GM12873 (cell line): ENCODE measurements around the gene CD300LG.

ENCODE experiments used
- TF ChIP-seq, protein P1 (sequence below): IDR thresholded peaks from 2 replicates; pipeline ENCODE4 v1.5.1; 2012; ENCODE audit warnings: low read depth, mild to moderate bottlenecking, moderate library complexity, low read length, control low read depth; ENCODE audit not compliant: insufficient read depth; ENCODE audit errors: missing control alignments

The CD300LG gene, protein sequence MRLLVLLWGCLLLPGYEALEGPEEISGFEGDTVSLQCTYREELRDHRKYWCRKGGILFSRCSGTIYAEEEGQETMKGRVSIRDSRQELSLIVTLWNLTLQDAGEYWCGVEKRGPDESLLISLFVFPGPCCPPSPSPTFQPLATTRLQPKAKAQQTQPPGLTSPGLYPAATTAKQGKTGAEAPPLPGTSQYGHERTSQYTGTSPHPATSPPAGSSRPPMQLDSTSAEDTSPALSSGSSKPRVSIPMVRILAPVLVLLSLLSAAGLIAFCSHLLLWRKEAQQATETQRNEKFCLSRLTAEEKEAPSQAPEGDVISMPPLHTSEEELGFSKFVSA

GRCh38 chr17:43846963-43847371 is at the start of gene CD300LG:
TSS of gene CD300LG (plus strand) at chr17:43847176. CDS start at chr17:43847217, 41 bp downstream.
- TF ChIP-seq, protein P1, sequence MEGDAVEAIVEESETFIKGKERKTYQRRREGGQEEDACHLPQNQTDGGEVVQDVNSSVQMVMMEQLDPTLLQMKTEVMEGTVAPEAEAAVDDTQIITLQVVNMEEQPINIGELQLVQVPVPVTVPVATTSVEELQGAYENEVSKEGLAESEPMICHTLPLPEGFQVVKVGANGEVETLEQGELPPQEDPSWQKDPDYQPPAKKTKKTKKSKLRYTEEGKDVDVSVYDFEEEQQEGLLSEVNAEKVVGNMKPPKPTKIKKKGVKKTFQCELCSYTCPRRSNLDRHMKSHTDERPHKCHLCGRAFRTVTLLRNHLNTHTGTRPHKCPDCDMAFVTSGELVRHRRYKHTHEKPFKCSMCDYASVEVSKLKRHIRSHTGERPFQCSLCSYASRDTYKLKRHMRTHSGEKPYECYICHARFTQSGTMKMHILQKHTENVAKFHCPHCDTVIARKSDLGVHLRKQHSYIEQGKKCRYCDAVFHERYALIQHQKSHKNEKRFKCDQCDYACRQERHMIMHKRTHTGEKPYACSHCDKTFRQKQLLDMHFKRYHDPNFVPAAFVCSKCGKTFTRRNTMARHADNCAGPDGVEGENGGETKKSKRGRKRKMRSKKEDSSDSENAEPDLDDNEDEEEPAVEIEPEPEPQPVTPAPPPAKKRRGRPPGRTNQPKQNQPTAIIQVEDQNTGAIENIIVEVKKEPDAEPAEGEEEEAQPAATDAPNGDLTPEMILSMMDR, result no peak

GRCh38 chr17:43799047-43799446 is 47.9 kb upstream of the CD300LG start:
- TF ChIP-seq, protein P1, result no peak

DNA sequence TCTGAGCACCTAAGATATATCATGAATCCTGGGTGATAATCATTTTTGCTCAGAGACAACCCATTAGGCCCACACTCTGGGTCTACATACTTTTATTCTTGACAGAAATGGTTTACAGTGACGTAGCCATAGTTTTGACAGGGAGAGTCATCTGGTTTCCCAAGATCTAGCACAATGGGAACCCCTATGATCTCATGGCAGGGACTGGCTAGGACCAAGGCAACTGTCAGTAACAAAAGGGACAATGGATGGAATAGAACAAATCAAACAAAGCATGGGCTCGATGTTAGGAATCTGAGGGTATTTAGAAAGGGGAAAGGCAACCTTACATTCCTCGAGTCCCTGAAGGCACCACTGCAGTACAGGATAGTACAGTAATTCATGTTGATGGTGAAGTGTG is 46.2 kb upstream of the CD300LG start:
- TF ChIP-seq, protein P1, result no peak

DNA sequence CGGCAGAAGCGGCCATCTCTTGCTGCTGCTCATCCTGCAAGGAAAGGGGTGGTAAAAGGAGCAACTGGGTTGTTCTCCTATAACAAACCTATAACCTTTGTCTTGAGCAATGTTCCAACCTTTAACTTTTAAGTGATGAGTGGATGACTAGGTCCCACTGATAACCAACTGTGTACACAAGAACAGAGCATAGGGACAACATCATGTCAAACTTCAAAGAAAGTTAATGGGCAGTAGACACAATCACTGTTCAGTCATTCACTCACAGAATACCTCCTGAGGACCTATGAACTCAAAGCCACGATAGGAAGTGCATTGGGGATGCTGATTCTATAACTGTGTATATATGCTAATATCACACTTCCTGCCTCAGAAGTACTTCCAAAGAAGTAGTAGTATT is 45.1 kb upstream of the CD300LG start:
- TF ChIP-seq, protein P1, result no peak

DNA sequence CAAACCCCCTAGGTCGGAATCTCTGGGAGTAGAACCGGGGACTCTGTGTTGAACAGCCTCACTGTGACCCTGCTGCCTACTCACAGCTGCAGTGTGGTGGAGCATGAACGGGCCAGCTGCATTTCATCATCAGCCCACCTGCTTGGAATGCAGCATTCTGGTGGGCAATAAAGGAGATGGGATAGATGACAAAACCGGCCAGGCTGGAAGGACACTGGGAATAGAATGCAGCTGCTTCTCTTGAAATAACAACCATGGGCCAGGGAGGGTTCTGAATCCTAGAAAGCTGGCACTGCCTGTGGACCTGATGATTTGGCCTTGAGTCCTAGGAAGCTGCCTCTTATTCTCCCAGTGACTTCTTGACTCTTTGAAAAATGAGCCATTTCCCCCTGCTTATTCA is 43.2 kb upstream of the CD300LG start:
- TF ChIP-seq, protein P1, result no peak

GRCh38 chr17:43805117-43805516 is 41.9 kb upstream of the CD300LG start:
- TF ChIP-seq, protein P1, result no peak

GRCh38 chr17:43808076-43808475 is 38.9 kb upstream of the CD300LG start:
- TF ChIP-seq, protein P1, result no peak

DNA sequence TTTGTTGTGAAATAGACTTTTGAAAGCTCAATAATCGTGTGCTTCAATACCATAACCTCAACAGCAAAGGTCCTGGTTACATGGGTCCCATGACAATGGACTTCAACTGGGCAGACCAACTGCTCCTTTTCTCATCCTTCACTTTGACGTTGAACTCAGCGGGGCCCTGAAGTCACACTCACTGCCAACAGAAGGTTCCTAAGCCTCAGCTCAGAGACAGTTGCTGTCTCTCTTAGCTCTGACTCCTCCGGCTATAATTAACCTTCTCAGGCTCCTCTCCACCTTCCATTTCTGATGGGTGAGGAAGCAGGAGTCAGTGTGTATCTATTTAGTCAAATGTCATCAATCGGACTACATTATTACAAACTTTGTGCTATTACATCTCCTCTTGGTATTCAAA is 37.9 kb upstream of the CD300LG start:
- TF ChIP-seq, protein P1, result no peak
